ENCODE measurements around the gene SPTBN2.

- TF ChIP-seq POLR2AphosphoS5 (IDR thresholded peaks at IDR 0.05; ENCODE audit: low read depth, low read length) (no peak), TAF1 (IDR thresholded peaks at IDR 0.05; ENCODE audit: borderline replicate concordance, insufficient read depth, low read length) (no peak)
Measured at GRCh38 chr11:66767666-66768065, 38.6 kb upstream of the SPTBN2 start.
